ENCODE results near the gene USP6. TPM values are rescaled to one million over a fixed set of nuclear protein-coding genes. Genes with fewer than 3 reads are reported as not detected.
"Not testable (repeated sequence)": the region's sequence is repeated elsewhere in the genome, so short reads cannot be mapped to it uniquely, and the experiment has no call there.

USP6 gene
- polyA plus RNA-seq, 1 donor = 13.8 TPM

GRCh38 chr17:5135131-5135712, 19.4 kb downstream of the USP6 start:
- DNase-seq = not testable (repeated sequence)

- DNase-seq = no peak
These were observed 20.1 kb downstream of the USP6 start for GRCh38 chr17:5135726-5136579.

DNA sequence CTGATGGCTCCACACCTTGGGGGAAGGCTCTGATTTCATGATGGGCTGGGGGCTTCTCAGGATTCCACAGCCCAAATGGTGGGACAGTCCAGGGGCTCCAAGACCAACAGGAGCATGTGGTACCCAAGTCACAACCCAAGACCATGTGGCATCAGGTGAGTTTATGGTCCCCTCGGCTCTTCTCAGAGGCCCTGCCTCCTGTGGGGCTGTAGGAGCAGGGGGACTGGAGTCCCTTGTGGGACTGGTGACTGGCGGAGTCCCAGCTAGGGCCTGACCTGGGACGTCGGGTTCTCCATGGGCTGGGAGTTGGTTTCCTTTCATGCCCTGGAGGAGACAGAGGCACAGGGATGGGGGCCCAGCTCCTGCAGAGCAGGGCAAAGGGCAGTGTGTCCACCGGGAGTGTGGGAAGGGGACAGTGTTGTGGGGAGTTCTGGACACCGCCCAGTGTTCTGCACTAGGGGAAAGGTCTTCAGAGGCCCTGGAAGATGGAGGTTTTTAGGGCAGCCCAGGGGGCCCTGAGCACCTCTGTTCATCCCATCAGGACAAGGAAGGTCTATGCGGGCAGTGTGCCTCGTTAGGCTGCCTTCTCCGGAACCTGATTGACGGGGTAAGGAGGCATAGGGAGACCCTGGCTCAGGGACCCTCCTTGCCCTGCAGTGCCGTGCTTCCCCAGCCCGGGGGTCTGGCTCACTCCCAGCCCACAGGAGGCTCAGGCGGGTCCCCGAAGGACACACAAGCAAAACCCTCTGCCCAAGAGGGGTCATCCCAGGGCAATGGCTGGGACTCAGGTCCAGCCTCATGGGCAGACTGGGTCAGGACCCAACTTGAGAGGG, 21.0 kb downstream of the USP6 start:
- not testable (repeated sequence) for DNase-seq

DNA sequence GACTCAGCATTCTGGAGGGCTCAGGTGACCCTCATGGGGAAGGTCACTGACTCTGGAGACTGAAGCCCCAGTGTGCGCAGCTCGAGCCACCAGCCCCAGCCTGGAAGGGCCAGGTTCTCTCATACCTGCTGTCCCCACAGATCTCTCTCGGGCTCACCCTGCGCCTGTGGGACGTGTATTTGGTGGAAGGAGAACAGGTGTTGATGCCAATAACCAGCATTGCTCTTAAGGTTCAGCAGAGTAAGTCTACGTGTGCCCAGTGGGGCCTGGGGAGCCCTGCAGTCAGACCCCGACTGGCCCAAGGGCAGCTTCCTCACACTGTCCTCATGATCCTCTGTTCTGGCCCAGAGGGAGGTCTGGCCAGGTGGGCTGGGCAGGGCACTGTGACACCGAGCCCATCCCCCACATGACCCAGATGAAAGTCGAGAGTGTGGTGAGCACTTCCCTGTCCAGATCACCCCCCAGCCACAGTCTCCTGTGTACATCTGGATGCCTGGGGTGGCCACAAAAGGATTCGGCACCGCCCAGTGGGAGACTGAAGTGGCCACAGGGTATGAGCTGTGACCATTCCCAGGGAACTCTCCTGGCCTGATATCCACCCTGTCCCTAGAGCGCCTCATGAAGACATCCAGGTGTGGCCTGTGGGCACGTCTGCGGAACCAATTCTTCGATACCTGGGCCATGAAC, 21.8 kb downstream of the USP6 start:
- DNase-seq = not testable (repeated sequence)

GRCh38 chr17:5138198-5138544, 22.3 kb downstream of the USP6 start:
- DNase-seq = not testable (repeated sequence)

DNA sequence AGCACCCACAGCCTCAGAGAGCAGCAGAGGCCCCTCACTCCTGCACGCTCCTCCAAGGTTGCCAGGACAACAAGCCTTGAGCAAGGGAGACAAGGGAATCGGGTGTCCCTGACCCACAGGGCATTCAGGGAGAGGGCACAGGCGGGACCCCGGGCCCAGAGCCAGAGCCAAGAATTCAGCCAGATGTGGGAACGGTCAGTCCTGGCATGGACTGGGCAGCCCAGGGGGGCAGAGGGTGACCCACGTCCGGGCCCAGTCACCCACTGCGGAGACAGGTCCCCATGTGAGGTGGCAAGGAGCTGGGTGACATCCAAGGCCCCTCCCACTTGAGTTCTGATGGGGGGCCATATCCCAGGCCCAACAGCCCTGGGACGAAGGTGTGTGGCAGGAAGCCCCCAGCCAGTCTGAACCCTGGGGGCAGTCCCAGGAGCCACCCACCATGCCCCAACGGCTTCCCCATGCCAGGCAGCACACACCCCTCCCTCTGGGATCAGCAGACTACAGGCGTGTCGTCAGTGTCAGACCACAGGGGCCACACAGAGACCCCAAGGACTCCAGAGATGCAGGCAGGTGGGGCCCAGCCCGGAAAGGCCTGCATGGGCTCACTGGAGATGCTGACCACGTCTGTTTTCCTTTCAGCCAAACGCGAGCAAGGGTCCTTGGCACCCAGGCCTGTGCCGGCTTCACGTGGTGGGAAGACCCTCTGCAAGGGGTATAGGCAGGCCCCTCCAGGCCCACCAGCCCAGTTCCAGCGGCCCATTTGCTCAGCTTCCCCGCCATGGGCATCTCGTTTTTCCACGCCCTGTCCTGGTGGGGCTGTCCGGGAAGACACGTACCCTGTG, 23.0 kb downstream of the USP6 start:
- no peak for DNase-seq

DNA sequence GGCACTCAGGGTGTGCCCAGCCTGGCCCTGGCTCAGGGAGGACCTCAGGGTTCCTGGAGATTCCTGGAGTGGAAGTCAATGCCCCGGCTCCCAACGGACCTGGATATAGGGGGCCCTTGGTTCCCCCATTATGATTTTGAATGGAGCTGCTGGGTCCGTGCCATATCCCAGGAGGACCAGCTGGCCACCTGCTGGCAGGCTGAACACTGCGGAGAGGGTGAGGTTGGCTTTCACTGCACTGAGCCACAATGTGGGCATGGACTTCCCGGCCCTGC, 23.6 kb downstream of the USP6 start:
- no peak for DNase-seq

- not testable (repeated sequence) for DNase-seq
These were observed 27.0 kb downstream of the USP6 start for GRCh38 chr17:5142877-5143276.

GRCh38 chr17:5146122-5146521, 30.3 kb downstream of the USP6 start:
- DNase-seq = not testable (repeated sequence)

- not testable (repeated sequence) for DNase-seq
These were observed 44.9 kb downstream of the USP6 start for GRCh38 chr17:5160702-5161101.

DNA sequence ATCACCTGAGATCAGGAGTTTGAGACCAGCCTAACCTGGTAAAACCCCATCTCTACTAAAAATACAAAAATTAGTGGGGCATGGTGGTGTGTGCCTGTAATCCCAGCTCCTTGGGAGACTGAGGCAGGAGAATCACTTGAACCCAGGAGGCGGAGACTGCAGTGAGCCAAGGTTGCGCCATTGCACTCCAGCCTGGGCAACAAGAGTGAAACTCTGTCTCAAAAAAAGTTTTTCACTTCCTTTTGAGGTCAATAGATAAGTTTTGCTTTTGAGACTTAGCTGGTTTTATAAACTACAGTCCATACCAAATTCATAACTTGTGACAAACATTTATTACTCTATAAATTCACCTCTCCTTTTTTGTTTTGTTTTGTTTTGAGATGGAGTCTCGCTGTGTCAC, 46.0 kb downstream of the USP6 start:
- DNase-seq = not testable (repeated sequence)

DNA sequence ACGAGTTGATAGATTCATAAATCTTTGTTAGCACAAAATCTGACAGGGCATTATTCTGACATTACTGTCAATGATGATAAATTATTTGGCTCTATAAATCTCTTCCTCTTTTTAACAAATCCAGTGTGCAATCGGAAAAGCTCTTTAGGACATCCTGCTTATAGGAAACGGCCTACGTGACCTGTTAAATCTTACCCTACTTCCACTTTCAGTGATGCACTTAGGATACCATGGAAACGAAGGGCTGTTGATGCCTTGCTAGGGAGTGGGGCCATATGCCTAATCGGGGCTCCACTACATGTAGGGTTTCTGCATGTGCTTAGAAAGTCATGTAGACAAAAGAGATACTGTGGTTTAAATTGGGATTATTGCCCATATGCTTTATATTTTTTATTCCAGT, 48.6 kb downstream of the USP6 start:
- no peak for DNase-seq

GRCh38 chr17:5165791-5166564, 50.1 kb downstream of the USP6 start:
- not testable (repeated sequence) for DNase-seq

- DNase-seq = not testable (repeated sequence)
These were observed 59.2 kb downstream of the USP6 start for GRCh38 chr17:5175027-5175426.

DNA sequence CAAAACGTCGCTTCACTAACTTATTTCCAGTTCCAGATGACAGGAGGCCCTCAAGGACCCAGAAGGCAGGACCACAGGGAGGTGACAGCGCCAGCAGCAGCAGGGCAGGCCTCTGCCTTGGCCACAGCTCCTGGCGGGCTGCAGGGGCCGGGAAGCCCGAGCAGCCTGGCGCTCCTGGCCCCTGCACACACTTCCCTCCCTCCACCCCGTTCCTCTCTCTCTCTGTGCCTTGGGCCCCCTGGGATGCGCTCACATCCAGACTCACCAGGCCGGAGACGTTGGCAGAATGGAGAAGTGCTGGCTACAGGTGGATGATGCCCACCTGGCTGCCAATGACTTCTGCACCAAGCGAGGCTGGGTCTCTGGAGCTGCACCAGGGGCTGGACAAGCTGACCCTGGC, 63.2 kb downstream of the USP6 start:
- DNase-seq = no peak

DNA sequence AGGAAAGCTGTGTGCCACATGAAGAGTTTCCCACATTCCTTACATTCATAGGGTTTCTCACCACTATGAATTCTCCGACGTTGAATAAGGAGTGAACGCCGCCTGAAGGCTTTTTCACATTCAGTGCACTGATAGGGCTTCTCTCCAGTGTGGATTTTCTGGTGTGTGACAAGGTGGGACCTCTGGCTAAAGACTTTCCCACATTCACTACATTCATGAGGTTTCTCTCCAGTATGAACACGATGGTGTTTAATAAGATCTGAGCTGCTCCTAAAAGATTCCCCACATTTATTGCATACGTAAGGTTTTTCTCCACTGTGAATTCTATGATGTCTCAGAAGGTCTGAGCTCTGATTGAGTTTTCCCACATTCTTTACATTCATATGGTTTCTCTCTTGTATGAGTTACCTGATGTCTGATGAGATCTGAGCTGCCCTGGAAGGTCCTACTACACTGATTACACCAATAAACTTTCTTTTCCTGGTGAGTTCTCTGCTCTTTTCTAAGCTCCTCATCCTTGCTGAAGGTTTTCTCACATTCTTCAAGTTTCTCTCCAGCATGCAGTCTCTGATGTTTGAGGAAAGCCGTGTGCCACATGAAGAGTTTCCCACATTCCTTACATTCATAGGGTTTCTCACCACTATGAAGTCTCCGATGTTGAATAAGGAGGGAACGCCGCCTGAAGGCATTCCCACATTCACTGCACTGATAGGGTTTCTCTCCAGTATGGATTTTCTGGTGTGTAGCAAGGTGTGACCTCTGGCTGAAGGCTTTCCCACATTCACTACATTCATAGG, 65.9 kb downstream of the USP6 start:
- no peak for DNase-seq

- DNase-seq = no peak
These were observed 67.0 kb downstream of the USP6 start for GRCh38 chr17:5182597-5183409.

DNA sequence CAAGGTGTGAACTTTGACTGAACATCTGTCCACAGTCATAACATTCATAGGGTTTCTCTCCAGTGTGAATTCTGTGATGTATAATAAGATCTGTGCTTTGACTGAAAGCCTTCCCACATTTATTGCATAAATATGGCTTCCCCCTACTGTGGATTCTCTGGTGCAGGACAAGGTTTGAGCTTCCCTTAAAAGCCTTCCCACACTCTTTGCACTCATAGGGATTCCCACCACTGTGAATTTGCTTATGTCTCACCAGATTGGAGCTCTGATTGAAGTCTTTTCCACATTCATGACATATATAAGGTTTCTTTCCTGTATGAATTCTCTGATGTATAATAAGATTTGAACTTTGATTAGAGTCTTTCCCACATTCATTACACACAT, 67.6 kb downstream of the USP6 start:
- no peak for DNase-seq

- no peak for DNase-seq
These were observed 68.5 kb downstream of the USP6 start for GRCh38 chr17:5184288-5184687.

Data from left kidney (tissue), 2 donors.